Measurements from ENCODE around the gene SLC6A19.

Gene SLC6A19

GRCh38 chr5:1207555-1207954 lies 6.2 kb downstream of the SLC6A19 start:
- ChIA-PET CTCF (interaction anchor here (1.0 to 2.5 kb wide), 2 partner anchors 273 to 438 kb away, joined by 3 to 17 read pairs; no protein-coding TSS in a partner anchor), POLR2A (no interaction called here)
- H3K4me3 ChIP-seq (ENCODE audit: low read depth, low read length) = no peak overlapping the region
- TF ChIP-seq, protein P1, sequence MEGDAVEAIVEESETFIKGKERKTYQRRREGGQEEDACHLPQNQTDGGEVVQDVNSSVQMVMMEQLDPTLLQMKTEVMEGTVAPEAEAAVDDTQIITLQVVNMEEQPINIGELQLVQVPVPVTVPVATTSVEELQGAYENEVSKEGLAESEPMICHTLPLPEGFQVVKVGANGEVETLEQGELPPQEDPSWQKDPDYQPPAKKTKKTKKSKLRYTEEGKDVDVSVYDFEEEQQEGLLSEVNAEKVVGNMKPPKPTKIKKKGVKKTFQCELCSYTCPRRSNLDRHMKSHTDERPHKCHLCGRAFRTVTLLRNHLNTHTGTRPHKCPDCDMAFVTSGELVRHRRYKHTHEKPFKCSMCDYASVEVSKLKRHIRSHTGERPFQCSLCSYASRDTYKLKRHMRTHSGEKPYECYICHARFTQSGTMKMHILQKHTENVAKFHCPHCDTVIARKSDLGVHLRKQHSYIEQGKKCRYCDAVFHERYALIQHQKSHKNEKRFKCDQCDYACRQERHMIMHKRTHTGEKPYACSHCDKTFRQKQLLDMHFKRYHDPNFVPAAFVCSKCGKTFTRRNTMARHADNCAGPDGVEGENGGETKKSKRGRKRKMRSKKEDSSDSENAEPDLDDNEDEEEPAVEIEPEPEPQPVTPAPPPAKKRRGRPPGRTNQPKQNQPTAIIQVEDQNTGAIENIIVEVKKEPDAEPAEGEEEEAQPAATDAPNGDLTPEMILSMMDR (IDR thresholded peaks at IDR 0.05; ENCODE audit: insufficient read depth, low read length, missing control alignments) = no peak
- no peak for DNase-seq (ENCODE audit: low read depth, low spot score)

DNA sequence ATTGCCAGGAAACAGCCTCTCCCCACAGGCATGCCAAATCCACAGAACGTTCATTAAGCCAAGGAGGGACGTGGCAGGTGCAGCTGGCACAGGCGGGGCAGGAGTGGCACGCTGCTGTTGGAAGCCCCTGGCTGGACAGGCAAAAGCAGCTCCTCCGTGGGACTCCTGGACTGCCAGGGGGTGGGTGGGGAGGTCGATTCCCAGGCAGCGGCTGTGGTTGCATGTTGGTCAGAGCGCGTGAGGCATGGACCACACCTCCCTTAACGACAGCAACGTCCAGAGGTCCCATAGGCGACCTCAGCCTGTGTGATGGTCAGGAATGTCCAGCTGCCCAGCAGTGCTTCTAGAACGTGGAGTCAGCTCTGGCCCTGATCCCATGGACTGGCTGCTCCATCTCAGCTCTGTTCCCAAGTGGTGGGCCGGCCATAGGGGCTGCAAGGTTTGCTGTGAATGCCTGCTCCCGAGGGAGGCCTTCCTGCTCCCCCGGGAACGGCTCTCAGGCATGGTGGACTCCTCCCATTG lies 6.9 kb downstream of the SLC6A19 start:
- DNase-seq (ENCODE audit: low read depth, low spot score) = no peak
- POLR2A ChIA-PET = no interaction called here
- no peak overlapping the region for H3K4me3 ChIP-seq (ENCODE audit: low read depth, low read length)
- TF ChIP-seq, protein P1 (IDR thresholded peaks at IDR 0.05; ENCODE audit: insufficient read depth, low read length, missing control alignments) = no peak
- CTCF ChIA-PET = interaction anchor here (0.6 to 2.5 kb wide), 3 partner anchors 435 to 445 kb away, joined by 3 to 17 read pairs (median 5); no protein-coding TSS in a partner anchor

DNA sequence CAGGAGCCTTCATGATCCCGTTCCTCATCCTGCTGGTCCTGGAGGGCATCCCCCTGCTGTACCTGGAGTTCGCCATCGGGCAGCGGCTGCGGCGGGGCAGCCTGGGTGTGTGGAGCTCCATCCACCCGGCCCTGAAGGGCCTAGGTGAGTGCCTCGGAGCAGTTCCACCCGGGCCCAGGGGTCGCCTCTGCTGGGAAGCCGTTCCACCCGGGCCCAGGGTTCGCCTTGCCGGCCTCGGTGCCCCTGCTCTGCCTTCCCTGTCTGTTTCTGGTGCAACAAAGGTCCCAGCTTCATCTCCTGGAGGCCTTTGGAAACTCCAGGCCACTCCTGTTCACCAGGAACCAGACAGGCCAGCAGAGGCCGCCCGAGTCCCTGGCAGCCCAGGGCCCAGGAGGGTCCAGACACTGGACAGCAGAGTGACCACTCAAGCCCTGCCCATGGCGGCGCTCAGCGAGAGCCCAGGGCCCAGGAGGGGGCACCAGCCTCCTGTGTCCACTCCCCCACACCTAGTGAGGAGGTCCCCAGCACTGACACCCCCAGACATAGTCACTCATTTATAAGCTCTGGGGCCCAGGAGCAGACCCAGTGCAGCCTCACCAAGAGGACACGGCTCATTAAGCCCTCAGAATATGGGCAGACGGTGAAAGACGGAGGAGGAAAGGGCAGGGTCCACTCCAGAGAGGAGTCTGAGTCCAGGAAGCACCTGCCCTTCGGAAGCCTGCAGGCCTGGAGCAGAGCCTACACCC lies 7.5 kb downstream of the SLC6A19 start:
- TF ChIP-seq, protein P1 (IDR thresholded peaks at IDR 0.05; ENCODE audit: insufficient read depth, low read length, missing control alignments) = peak; percentile 54
- H3K4me3 ChIP-seq (ENCODE audit: low read depth, low read length) = no peak overlapping the region
- CTCF ChIA-PET = interaction anchor here (0.6 to 2.5 kb wide), 3 partner anchors 435 to 444 kb away, joined by 3 to 17 read pairs (median 5); no protein-coding TSS in a partner anchor
- DNase-seq (ENCODE audit: low read depth, low spot score) = no peak
- POLR2A ChIA-PET = no interaction called here

GRCh38 chr5:1209489-1209852 lies 8.1 kb downstream of the SLC6A19 start:
- no peak for DNase-seq (ENCODE audit: low read depth, low spot score)
- POLR2A ChIA-PET = no interaction called here

DNA sequence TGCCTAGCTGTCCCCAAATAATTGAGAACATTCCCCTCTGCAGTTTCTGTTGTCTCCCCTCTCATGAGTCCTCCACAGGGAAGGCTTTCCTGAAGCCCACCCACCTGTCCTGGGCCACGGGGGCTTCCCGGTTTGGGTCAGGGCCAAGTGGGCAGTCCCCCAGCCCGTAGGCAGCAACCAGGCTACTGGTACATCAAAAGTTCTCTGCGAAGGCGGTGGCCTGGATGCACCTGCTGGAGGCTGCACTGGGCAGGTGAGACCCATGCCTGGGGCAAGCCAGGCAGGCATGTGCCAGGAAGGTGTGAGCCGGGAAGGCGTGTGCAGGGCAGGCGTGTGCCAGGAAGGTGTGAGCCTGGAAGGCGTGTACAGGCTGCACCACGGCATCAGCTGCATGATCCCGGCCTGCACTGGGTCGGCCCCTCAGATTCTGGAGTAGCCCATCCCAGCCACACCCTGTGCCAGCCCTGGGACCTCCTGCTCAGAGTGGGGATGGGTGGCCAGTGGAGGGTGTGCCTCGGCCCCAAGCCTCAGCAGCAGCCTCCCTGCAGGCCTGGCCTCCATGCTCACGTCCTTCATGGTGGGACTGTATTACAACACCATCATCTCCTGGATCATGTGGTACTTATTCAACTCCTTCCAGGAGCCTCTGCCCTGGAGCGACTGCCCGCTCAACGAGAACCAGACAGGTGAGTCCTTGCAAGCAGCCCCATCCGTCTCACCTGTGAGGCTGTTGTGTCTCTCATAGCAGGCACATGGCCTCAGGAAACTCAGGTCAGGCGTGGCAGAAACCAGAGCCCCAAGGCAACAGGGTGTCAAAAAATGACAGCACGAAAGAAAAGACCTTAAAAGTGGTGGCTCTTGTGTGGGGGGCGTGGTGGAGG lies 8.7 kb downstream of the SLC6A19 start:
- DNase-seq (ENCODE audit: low read depth, low spot score) = no peak
- TF ChIP-seq, protein P1 (IDR thresholded peaks at IDR 0.05; ENCODE audit: insufficient read depth, low read length, missing control alignments) = no peak
- H3K4me3 ChIP-seq (ENCODE audit: low read depth, low read length) = no peak overlapping the region
- CTCF ChIA-PET = no interaction called here
- POLR2A ChIA-PET = no interaction called here

More at GRCh38 chr5:1209489-1209852, 8.1 kb downstream of the SLC6A19 start:
- H3K4me3 ChIP-seq (ENCODE audit: low read depth, low read length) = no peak overlapping the region
- TF ChIP-seq, protein P1 (IDR thresholded peaks at IDR 0.05; ENCODE audit: insufficient read depth, low read length, missing control alignments) = no peak
- CTCF ChIA-PET = interaction anchor here (1.3 to 2.5 kb wide), 2 partner anchors 434 to 436 kb away, joined by 5 to 17 read pairs; no protein-coding TSS in a partner anchor

DNA sequence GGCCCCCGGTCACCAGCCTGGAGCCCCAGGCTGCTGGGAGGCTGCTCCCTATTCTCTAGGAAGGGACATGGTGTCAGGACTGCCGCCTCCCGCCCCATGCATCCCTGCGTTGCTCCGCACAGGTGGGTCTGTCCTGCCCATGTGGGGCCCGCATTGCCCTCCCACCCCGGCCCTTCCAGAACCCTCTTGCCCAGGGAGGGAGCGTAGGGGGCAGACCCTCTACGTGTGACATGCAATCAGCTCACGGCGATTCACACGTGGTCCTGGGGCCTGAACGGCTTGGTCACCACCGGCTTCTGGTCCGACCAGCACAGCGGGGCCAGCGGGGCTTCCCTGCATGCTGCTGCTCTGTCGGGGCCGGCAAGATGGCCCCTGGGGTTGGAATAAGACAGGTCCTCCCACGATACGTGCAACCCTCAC lies 9.4 kb downstream of the SLC6A19 start:
- TF ChIP-seq, protein P1 (IDR thresholded peaks at IDR 0.05; ENCODE audit: insufficient read depth, low read length, missing control alignments) = no peak
- no peak for DNase-seq (ENCODE audit: low read depth, low spot score)
- no peak overlapping the region for H3K4me3 ChIP-seq (ENCODE audit: low read depth, low read length)
- ChIA-PET CTCF (no interaction called here), POLR2A (no interaction called here)
